K562 (cell line): ENCODE results near the gene NTNG1. TPM values are rescaled to one million over a fixed set of nuclear protein-coding genes. Genes with fewer than 3 reads are reported as not detected.

ENCODE experiments used
- ATAC-seq: fragments of 200-7000 bp; cut with Tn5 transposase; 3 replicates; pipeline ENCODE4 v1.9.1; 2020; ENCODE audit warnings: moderate library complexity
- BruUV-seq: library from RNA; stranded (reverse); fragments of 400-500 nt; replicated peaks from 2 replicates; lab custom pipeline; 2021; lab: Mats Ljungman, UMichigan
- CTCF ChIA-PET: fragments of 300-600 bp; formaldehyde crosslinking; extraction: SDS; loops from one replicate; lab custom pipeline; 2021; ENCODE audit warnings: low intra/inter-chr PET ratio; lab: Yijun Ruan, JAX
- POLR2A ChIA-PET: fragments of 300-600, 350-650 bp; sonication (Branson Sonifier 250); formaldehyde crosslinking; extraction: SDS; loops from one replicate; lab custom pipeline; 2021; ENCODE audit warnings: antibody characterized with exemption, inconsistent platforms; lab: Yijun Ruan, JAX
- DNase-seq, 4 experiments: peaks; one replicate each; pipeline versions ENCODE4 v3.0.0 to v3.0.0-alpha.2; 2011 to 2018; ENCODE audit warnings: low spot score in 3 of 4, mixed read lengths in 3 of 4; ENCODE audit errors: extremely low read depth in 1 of 4
- FAIRE-seq: peaks from 2 replicates; lab custom pipeline; 2011; peaks lifted over from hg19 to GRCh38; lab: Jason Lieb, UNC
- H2AFZ ChIP-seq: 2 replicates; pipeline ENCODE4 v1.6.0; 2011; ENCODE audit warnings: low read depth, low read length, control low read depth, inconsistent platforms
- H3K27ac ChIP-seq: fragments of 200-600 bp; 3 replicates; pipeline ENCODE4 v1.8.0; 2011; ENCODE audit warnings: low read depth, mild to moderate bottlenecking, control low read depth, inconsistent platforms, low read length, moderate library complexity, mixed read lengths; ENCODE audit errors: extremely low read depth
- H3K27me3 ChIP-seq, 2 experiments: fragments of 300-600 bp in 1 of 2; 2 replicates in 1 of 2; 3 replicates in 1 of 2; pipeline versions ENCODE4 v1.6.0 to v1.8.0; 2011; ENCODE audit warnings: inconsistent platforms in 2 of 2, low read length in 2 of 2, mild to moderate bottlenecking in 1 of 2, mixed read lengths in 1 of 2, moderate library complexity in 1 of 2; ENCODE audit not compliant: control insufficient read depth in 2 of 2, insufficient read depth in 2 of 2
- H3K36me3 ChIP-seq: fragments of 300-600 bp; 3 replicates; pipeline ENCODE4 v1.8.0; 2011; ENCODE audit warnings: mild to moderate bottlenecking, low read length, inconsistent platforms; ENCODE audit not compliant: control insufficient read depth, insufficient read depth
- H3K4me1 ChIP-seq, 2 experiments: fragments of 200-600 bp in 1 of 2; replicated peaks in 1 of 2; 2 replicates in 1 of 2; 3 replicates in 1 of 2; pipeline versions ENCODE4 v1.5.1 to v1.8.0; 2011; ENCODE audit warnings: inconsistent platforms in 2 of 2, low read length in 2 of 2, mild to moderate bottlenecking in 1 of 2, mixed read lengths in 1 of 2, moderate library complexity in 1 of 2; ENCODE audit not compliant: control insufficient read depth in 2 of 2, insufficient read depth in 2 of 2
- H3K4me2 ChIP-seq: 2 replicates; pipeline ENCODE4 v1.6.1; 2011; ENCODE audit warnings: low read length, control low read depth, inconsistent platforms, mixed read lengths; ENCODE audit not compliant: insufficient read depth
- H3K4me3 ChIP-seq: fragments of 200-600 bp; sonication (generic), shearing (Covaris generic); 2 replicates; pipeline ENCODE4 v1.5.1; 2016; ENCODE audit warnings: control low read depth, inconsistent platforms
- H3K79me2 ChIP-seq: fragments of 200-600 bp; 3 replicates; pipeline ENCODE4 v1.8.0; 2011; ENCODE audit warnings: low read length, inconsistent platforms; ENCODE audit not compliant: control insufficient read depth, insufficient read depth
- H3K9ac ChIP-seq, 2 experiments: 2 replicates each; pipeline versions ENCODE4 v1.6.0 to v1.6.1; 2011; ENCODE audit warnings: low read depth in 2 of 2, low read length in 2 of 2, control low read depth in 1 of 2, inconsistent platforms in 1 of 2, mild to moderate bottlenecking in 1 of 2, mixed read lengths in 1 of 2; ENCODE audit not compliant: insufficient read depth in 1 of 2
- H3K9me1 ChIP-seq: one replicate; pipeline ENCODE4 v1.6.0; 2011; ENCODE audit warnings: inconsistent platforms, mild to moderate bottlenecking, low read length, moderate library complexity; ENCODE audit not compliant: control insufficient read depth, insufficient read depth
- H3K9me3 ChIP-seq: replicated peaks from 2 replicates; pipeline ENCODE4 v1.5.1; 2011; ENCODE audit warnings: low read depth, low read length, inconsistent platforms; ENCODE audit not compliant: control insufficient read depth, insufficient read depth
- H4K20me1 ChIP-seq: replicated peaks from 2 replicates; pipeline ENCODE4 v1.6.1; 2011; ENCODE audit warnings: low read length, inconsistent platforms, mixed read lengths; ENCODE audit not compliant: control insufficient read depth, insufficient read depth
- GTF2F1 ChIP-seq: IDR thresholded peaks from 2 replicates; pipeline ENCODE4 v1.6.1; 2011; ENCODE audit warnings: low read depth, low read length, improper control_type of control experiment
- SAP30 ChIP-seq: fragments of 200-600 bp; sonication (generic); IDR thresholded peaks from 2 replicates; pipeline ENCODE4 v1.6.1; 2012; ENCODE audit warnings: borderline replicate concordance, low read depth, mild to moderate bottlenecking, moderate library complexity, low read length, control low read depth, inconsistent platforms; ENCODE audit not compliant: insufficient read depth, poor library complexity, severe bottlenecking
- ZBTB11 ChIP-seq, 3 experiments: fragments of 200-800 bp in 1 of 3; fragments of 250-450 bp in 1 of 3; fragments of 450-650 bp in 1 of 3; sonication (Bioruptor Pico) in 1 of 3; sonication (Bioruptor generic) in 1 of 3; formaldehyde crosslinking in 1 of 3; IDR thresholded peaks; 2 replicates each; pipeline versions ENCODE4 v1.6.1 to v1.8.0; 2016 to 2022; ENCODE audit warnings: mild to moderate bottlenecking in 2 of 3, missing genetic modification characterization in 2 of 3, missing compliant biosample characterization in 1 of 3, moderate library complexity in 1 of 3
- ZNF224 ChIP-seq: sonication (generic); formaldehyde crosslinking; IDR thresholded peaks from 2 replicates; pipeline ENCODE4 v1.8.0; 2022; ENCODE audit warnings: mild to moderate bottlenecking, missing genetic modification reagents
- whole genome bisulfite sequencing: fragments of 100-300 bp; shearing (Covaris generic); methylation state at CpG from one replicate; pipeline ENCODE4 v1.1.6; 2016; ENCODE audit warnings: low coverage, mixed read lengths; ENCODE audit not compliant: insufficient coverage; ENCODE audit errors: missing lambda C conversion rate; 5-methylcytosine and 5-hydroxymethylcytosine counted together
- in situ Hi-C: fragments of 300-500 bp; cut with MboI; formaldehyde crosslinking; loops from 4 replicates; pipeline ENCODE4 v1.15.0; 2018; ENCODE audit warnings: inconsistent platforms, mixed read lengths
- intact Hi-C: fragments of 100-400 bp; cut with micrococcal nuclease; formaldehyde crosslinking; loops from 2 replicates; pipeline ENCODE4 v1.14.2; 2022
- polyA plus RNA-seq, 8 experiments: library from polyadenylated mRNA; depleted of rRNA in 4 of 8; stranded (reverse) in 5 of 8; unstranded in 3 of 8; fragments of >200 nt; fragmentation: Nextera tagmentation in 2 of 8; fragmentation: Illumina TruSeq in 1 of 8; extraction: Ambion mirVana in 2 of 8; extraction: Trizol in 1 of 8; gene quantifications; 2 replicates each; pipeline versions ENCODE4 v1.2.1 to v1.2.3, GENCODE V29; 2011 to 2014; ENCODE audit warnings: inconsistent platforms in 1 of 8, missing spikeins in 1 of 8
- total RNA-seq, 7 experiments: library from RNA; depleted of rRNA in 6 of 7; stranded (reverse); fragments of >200 nt in 6 of 7; fragmentation: Illumina TruSeq in 2 of 7; extraction: Trizol in 2 of 7; gene quantifications; 2 replicates each; pipeline versions ENCODE4 v1.2.1 to v1.2.3, GENCODE V29; 2011 to 2021; ENCODE audit warnings: low replicate concordance in 1 of 7

NTNG1 gene
- total and polyA plus RNA-seq, 9 of the 15 experiments (the other 6 are each of a cell fraction or from before 2014, with no cell fraction given), result not detected

DNA sequence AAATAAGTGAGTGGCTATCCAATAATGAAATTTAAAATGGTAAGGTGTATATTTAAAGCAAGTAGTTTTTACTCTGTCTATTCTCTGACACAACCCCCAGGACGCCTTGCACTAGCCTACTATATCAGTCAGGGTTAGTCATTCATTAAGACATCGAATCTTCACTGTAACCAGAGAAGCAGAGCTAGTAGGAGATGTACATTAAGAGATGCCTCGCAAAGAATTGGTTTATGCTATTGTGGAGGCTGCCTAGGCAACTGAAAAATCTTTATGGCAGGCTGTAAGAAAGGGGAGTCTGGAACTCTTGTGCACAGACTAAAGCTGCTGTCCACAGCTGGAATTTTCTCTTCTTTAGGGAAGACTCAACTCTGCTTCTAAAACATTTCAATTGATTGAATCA is 28.8 kb downstream of the NTNG1 start:
- Histone ChIP-seq H2AFZ (no peak overlapping the region), H3K9ac (no peak overlapping the region), H3K9me3 (no peaks in the 10 kb centered on the region), H3K27ac (no peak overlapping the region), H4K20me1 (no peaks in the 10 kb centered on the region), H3K79me2 (no peaks in the 10 kb centered on the region), H3K27me3 (no peaks in the 10 kb centered on the region), H3K4me2 (no peak overlapping the region), H3K4me1 (no peaks in the 10 kb centered on the region), H3K4me3 (no peak overlapping the region), H3K9me1 (no peaks in the 10 kb centered on the region), H3K36me3 (no peaks in the 10 kb centered on the region)
- ChIA-PET CTCF (no interaction called here), POLR2A (no interaction called here)
- in situ Hi-C loops, result no loop called here
- 0% methylated on average over 3 of the region's 3 CpGs for whole genome bisulfite sequencing
- DNase-seq (no peak), ATAC-seq (no peak), FAIRE-seq (no peak)
- TF ChIP-seq ZNF224 (CRISPR knock-in tag) (no peak), GTF2F1 (no peak)
- intact Hi-C loops, result no loop called here
- no TSS peak for BruUV-seq

DNA sequence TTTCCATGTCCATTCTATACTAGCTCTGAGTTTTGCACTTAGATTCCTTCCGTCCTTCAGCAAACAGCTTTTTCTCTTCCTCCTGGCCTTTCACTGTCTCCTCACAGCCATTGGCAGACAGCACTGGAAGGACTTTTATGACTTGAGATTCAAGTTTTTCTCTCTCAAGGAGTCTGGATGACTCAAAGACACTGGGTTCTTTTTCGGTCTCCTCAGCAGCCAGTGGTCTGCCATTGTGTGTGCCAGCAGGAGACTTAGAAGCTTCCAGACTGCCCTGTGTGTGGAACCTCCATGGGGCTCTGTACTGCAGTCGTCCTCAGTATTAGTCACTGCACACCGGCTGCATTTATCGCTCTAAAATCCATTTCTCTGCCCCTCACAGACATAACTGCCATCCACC is 30.5 kb downstream of the NTNG1 start:
- 2% methylated on average over 5 of the region's 5 CpGs for WGBS
- in situ Hi-C loops, result no loop called here
- no peak for FAIRE-seq
- intact Hi-C loops, result no loop called here
- Histone ChIP-seq H4K20me1 (no peaks in the 10 kb centered on the region), H3K4me2 (no peak overlapping the region), H2AFZ (no peak overlapping the region), H3K9me1 (no peaks in the 10 kb centered on the region)
- DNase-seq, result no peak
- CTCF ChIA-PET, result no interaction called here
- POLR2A ChIA-PET, result no interaction called here
- no peak for ATAC-seq
- TF ChIP-seq SAP30 (no peak), ZBTB11 (CRISPR knock-in tag; IDR thresholded peaks at IDR 0.05) (peak in 1 of 3 experiments; percentile 50; a peak in 1 of 6 replicates)
- TF ChIP-seq, all 486 proteins: peak for 1
- H3K27ac ChIP-seq, result no peak overlapping the region
- H3K4me3 ChIP-seq, result no peak overlapping the region
- BruUV-seq, result no TSS peak
- no peak overlapping the region for H3K9ac ChIP-seq
- no peaks in the 10 kb centered on the region for H3K4me1 ChIP-seq
- H3K79me2 ChIP-seq, result no peaks in the 10 kb centered on the region
- no peaks in the 10 kb centered on the region for H3K27me3 ChIP-seq
- no peaks in the 10 kb centered on the region for H3K36me3 ChIP-seq
- no peaks in the 10 kb centered on the region for H3K9me3 ChIP-seq
